ENCODE results near the gene RASL11B.

- TF ChIP-seq EZH2phosphoT487 (IDR thresholded peaks at IDR 0.05; ENCODE audit: borderline replicate concordance, low read depth, low read length), result no peak
- TF ChIP-seq, protein P1, sequence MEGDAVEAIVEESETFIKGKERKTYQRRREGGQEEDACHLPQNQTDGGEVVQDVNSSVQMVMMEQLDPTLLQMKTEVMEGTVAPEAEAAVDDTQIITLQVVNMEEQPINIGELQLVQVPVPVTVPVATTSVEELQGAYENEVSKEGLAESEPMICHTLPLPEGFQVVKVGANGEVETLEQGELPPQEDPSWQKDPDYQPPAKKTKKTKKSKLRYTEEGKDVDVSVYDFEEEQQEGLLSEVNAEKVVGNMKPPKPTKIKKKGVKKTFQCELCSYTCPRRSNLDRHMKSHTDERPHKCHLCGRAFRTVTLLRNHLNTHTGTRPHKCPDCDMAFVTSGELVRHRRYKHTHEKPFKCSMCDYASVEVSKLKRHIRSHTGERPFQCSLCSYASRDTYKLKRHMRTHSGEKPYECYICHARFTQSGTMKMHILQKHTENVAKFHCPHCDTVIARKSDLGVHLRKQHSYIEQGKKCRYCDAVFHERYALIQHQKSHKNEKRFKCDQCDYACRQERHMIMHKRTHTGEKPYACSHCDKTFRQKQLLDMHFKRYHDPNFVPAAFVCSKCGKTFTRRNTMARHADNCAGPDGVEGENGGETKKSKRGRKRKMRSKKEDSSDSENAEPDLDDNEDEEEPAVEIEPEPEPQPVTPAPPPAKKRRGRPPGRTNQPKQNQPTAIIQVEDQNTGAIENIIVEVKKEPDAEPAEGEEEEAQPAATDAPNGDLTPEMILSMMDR (conservative IDR thresholded peaks at IDR 0.05; ENCODE audit: low read length), result no peak
Measured at GRCh38 chr4:52840531-52841370, 21.4 kb upstream of the RASL11B start.

Measured in OCI-LY7 (cell line).